Fibroblast of the conjunctiva (primary cell): ENCODE results near the gene CELF1.

ENCODE experiments used
- DNase-seq: peaks from one replicate; pipeline ENCODE4 v3.0.0-alpha.2; 2010; ENCODE audit warnings: low read depth

CELF1 gene

GRCh38 chr11:47508240-47508957 lies 44.5 kb downstream of the CELF1 start:
- DNase-seq, result no peak

DNA sequence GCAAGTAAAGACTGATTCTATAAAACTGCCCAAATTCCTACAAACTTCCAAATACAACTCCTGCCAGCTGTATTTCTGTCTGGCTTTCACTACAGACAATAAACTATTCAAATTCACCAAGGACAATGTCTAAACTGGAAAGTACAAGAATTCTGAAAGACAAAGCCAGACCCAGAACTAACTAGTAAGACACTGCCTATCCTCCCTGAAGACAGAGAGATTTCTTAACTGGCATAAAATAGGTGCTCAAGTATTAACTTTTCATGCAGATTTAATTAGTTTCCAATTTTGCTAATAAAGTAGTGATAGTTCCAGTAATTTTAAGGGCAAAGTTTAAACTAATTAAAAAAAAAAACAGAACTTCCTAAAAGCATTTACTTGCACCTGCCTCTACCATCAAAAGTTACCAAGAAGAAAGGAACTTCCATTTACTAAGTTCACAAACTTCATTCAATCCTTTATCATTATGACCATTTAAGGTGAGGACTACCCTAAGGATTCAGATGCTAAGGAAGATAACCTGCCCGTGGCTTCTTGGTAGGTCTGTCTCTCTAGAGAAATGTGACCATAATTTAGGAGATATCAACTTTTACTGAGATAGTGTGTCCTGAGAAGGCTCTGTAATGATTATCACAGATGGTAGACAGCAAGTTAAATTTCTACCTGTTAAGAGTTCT lies 45.2 kb downstream of the CELF1 start:
- DNase-seq, result no peak

DNA sequence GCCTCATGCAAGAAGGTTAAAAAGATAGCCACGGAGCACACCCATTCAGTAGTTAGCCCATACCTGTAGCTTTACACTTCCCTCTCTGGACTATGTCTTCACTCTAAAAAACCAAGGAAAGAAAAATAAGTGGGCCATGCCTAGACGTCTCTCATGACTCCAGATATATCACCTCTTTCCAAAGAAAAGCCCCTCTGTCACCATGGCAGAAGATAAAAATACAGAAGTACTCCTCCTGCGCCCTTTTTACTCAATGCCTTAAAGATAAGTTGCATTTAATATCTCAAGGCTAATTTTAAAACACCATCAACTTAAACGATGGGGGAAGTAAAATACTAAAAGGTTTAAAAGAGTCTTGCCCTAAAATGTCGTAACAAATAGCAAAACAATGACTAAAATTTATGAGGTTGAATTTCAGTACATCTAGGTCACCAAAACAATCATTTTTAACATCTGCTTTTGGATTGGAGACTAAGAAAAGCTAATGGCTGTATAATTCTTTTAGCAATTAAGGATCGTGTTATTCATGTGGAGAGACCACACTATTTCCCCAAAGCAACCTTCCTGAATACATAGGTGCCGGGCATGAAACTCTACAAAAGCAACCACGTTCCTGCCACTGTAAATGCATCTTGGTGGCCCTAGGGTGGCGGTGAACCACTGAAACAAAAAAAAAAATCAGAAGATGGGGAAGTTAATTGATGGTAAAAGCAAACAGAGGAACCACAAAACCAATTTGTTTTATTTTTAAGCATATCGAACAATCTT lies 46.0 kb downstream of the CELF1 start:
- DNase-seq, result no peak

GRCh38 chr11:47506373-47506772 lies 46.6 kb downstream of the CELF1 start:
- no peak for DNase-seq

GRCh38 chr11:47504910-47505309 lies 48.0 kb downstream of the CELF1 start:
- no peak for DNase-seq

- DNase-seq, result no peak
Measured at GRCh38 chr11:47503227-47503626, 49.7 kb downstream of the CELF1 start.

DNA sequence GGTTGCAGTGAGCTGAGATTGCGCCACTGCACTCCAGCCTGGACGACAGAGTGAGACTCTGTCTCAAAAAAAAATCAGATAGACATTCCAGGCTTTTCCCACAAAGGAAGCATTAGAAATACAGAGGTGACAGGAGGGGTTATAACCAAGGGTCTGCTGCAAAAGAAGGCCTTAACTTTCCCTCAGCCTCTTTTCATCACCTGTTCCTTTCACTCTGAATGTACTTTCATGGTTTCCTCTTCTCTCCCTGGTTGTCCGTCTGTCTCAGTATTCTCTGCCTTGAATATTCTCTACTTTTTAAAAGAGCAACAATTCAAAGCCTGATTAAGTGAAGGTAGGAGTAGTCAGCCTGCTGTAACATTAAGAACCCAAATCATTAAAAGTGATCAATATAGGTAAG lies 50.2 kb downstream of the CELF1 start:
- DNase-seq, result no peak

- no peak for DNase-seq
Measured at GRCh38 chr11:47501101-47501500, 51.8 kb downstream of the CELF1 start.

DNA sequence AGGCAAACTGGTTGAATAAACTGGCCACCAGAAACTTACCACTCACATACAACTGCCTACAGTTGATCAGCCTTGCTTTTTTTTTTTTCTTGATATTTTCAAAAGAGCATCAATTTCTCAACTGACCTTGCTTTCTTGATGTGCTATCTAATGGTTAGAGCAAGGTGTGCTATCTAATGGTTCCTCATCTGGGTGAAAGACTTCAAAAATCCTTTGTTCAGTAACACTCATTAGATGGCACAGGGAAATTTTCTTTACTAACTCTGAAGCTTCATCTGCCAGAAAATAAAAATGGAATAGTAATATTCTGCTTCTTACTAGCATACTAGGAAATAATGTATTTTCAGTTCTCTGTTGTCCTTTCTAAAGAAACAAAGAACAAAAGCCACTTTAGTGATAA lies 52.8 kb downstream of the CELF1 start:
- DNase-seq, result no peak

GRCh38 chr11:47499614-47500013 lies 53.3 kb downstream of the CELF1 start:
- DNase-seq, result no peak

DNA sequence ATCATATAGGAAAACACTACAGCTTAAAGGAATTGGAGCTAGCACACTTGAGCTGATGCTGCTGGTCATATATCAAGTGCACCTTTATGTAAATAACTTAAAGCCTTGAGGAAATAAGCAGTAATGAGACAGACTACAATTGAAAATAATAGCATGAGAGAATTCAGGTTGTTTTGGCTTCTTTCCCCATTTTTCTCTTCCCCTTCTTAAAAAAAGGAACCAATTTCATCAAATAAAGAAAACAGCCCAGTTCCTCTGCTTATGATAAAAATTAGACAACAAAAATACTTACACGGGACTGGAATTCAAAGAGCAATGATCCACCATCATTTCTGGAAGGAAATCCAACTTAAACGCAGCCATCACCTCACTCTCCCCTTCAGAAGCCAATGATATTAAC lies 53.8 kb downstream of the CELF1 start:
- no peak for DNase-seq

DNA sequence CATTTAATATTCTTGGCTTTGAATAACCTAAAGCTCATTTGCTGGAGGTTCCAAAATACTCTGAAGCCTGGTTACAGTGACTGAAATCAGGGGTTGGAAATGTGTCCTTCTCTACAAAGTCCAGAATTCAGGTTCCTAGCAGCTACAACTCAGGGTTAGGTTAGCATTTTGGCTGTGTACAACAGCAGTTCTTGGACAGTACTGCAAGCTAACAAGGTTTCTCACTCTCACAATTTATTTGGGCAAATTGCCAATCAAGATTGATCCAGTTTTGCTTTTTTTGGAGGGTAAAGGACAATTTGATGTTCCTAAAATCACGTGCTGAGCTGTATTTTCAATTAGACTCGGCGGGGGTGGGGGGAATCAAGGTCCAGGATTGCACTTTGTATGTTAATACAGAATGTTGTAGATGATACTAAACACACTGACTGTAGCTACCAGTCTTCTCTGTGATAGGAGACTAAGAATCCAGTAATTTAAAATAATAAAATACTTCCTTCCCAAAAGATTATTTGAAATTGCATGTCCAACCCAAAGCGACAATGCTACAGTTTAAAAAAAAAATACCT lies 54.3 kb downstream of the CELF1 start:
- DNase-seq, result no peak

DNA sequence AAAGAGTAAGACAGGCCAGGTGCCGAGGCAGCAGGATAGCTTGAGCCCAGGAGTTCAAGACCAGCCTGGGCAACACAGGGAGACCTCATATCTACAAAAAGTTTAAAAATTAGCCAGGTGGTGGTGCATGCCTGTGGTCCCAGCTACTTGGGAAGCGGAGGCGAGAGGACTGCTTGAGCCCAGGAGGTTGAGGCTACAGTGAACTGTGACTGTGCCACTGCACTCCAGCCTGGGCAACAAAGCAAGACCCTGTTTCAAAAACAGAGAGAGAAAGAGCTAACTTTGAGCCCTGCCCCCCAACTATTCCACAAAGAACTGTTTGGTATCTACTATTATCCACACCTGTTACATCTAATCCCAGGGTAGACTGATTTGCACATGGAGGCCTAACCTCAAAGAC lies 54.8 kb downstream of the CELF1 start:
- DNase-seq, result no peak

GRCh38 chr11:47496808-47497207 lies 56.1 kb downstream of the CELF1 start:
- DNase-seq, result no peak

DNA sequence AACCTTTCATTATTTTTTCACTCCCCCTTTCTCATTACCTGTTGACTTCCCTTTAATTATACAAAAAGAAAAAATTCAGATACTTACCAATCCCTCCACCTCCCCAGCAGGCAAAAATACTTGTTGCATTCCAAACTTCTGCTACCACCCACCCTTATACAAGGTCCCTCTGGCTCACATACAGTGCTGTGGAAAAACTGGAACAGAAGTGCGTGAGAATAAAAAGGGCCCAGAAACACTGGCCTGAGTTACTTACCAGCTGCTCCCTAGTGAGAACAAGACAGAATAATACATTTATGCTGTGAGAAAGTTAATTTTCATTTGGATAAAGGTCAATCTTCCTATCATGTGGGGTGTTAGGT lies 57.1 kb downstream of the CELF1 start:
- DNase-seq, result no peak

DNA sequence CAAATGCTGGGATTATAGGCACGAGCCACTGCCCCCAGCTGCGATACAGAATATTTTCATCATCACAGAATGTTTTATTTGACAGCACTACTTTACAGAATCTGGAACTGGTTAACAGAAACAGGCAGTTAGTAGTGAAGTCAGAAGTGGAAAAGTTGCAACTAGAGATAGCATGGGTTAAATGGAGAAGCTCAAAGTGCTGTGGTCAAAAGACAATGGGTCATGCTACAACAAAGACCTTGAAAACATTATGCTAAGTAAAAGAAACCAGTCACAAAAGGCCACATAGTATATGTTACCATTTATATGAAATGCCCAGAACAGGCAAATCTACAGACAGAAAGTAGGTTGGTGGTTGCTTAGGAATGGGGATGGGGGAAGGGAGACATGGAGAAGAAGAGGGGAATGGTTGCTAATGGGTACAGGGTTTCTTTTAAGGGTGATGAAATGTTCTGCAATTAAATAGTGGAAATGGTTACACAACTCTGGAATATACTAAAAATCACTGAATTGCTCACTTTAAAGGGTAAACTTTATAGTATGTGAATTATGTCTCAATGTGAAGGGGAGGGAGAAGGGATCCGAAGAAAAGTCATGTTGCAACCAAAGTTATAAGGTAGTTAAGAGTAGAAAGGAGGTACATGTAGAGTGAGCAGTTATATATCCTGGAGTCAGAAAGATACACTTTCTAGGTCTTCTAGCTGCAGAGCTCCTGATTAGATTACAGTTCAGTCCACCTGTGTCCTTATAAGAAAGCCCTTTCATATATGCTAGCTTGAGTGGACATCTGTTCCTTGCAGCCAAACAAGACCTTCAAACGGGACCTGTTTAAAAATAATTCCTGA lies 57.7 kb downstream of the CELF1 start:
- DNase-seq, result peak; percentile 92

- DNase-seq, result no peak
Measured at GRCh38 chr11:47489395-47489755, 63.6 kb downstream of the CELF1 start.

DNA sequence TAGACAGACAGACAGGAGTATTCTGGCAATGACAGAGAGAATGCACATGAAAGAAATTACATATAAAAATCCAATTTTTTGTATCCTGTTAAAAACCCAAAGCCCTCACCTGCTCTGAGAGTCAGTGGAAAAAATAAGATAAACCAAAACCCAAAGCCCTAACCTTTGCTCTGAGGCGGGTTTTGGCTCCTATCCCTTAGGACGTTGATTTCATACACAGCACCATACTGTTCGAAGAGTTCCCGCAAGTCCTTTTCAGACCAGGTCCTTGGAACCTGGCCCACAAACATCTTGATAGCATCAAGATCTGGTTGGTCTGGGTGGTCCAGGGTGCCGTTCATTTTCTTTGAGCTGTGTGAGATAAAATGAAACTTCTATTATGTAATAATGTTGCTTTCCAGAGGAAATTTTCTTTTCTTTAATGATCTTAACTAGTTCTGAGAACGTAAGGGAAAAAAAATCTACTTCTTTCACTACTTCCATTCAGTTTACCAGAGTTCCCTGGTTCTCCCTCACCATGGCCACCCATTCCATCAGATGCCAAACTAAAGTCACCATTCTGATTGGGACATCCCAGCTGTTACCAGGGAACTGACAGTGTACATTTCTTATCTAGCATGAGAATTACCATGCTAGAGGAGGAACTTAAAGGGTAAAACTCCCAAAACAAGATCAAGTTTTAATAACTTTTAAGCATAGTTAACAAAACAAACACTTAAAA lies 64.1 kb downstream of the CELF1 start:
- no peak for DNase-seq

DNA sequence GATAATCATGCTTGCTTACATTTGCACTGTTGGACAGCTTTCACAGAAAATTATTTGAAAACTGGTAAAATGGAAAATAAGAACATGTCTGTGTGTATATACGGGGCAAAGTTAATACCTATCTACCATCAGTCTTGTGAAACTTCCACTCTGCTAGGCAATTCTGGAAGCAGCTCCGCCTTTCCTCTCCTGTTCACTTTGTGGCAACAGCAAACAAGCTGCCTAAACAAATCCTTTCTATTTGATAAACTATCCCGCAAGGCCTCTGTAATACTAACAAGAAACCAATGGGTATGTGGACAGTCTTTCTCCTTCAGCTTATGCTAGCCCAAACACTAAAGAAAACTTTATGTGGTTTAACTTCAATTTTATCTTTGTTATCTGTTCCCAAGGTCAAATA lies 64.8 kb downstream of the CELF1 start:
- DNase-seq, result no peak

GRCh38 chr11:47487421-47487820 lies 65.5 kb downstream of the CELF1 start:
- DNase-seq, result no peak

DNA sequence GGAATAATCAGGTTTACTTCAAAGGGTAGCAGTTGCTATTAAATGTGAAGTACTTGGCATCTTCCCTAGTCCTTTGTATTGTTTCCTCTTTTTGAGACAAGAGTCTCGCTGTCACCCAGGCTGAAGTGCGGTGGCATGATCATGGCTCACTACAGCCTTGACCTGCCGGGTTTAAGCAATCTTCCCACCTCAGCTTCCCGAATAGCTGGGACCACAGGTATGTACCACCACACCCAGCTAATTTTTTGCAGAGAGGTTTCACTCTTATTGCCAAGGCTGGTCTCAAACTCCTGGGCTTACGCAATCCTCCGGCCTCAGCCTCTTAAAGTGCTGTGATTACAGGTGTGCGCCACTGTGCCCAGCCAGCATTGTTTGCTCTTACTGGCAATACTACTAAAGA lies 67.8 kb downstream of the CELF1 start:
- no peak for DNase-seq
